Kidney glomerular epithelial cell (primary cell): ENCODE data around the gene AP3M1.

Experiments
- DNase-seq: peaks from one replicate; lab custom pipeline; 2025; lab: John Stamatoyannopoulos, UW

Gene AP3M1

DNA sequence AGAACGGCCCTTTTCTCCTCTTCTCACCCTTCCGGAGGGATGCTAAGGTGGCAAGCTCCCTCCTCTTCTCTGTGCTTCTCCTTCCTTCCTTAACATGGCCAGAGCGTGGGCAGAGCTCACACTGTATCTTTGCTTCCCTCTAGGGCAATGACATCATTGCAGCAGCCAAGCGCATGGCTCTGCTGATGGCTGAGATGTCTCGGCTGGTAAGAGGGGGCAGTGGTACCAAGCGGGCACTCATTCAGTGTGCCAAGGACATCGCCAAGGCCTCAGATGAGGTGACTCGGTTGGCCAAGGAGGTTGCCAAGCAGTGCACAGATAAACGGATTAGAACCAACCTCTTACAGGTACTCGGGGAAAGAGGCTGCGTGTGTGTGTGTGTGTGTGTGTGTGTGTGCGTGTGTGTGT, 36.6 kb downstream of the AP3M1 start:
- DNase-seq, result no peak

DNA sequence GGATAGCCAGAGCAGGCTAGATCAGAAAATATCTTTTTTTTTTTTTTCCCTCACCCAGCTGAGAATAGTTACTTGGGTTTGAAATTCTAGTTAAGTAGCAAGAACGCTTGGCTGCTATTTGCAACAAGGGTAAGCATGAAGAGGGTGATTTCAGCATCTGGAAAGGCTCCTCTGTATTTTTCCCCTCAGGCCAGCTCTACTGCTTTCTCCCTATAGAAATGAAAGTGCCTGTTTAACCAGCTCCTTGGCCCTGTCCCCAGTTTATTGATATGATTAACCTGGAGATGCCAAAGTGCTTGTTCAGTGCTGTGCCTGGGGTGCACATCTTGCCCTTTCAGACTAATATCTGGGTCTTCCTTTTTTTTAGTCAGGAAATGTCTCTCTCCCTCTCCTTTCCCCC, 37.1 kb downstream of the AP3M1 start:
- no peak for DNase-seq

- DNase-seq, result no peak
Measured at GRCh38 chr10:74111799-74112198, 38.8 kb downstream of the AP3M1 start.

- no peak for DNase-seq
Measured at GRCh38 chr10:74110120-74110519, 40.5 kb downstream of the AP3M1 start.

GRCh38 chr10:74109452-74109851, 41.2 kb downstream of the AP3M1 start:
- no peak for DNase-seq

DNA sequence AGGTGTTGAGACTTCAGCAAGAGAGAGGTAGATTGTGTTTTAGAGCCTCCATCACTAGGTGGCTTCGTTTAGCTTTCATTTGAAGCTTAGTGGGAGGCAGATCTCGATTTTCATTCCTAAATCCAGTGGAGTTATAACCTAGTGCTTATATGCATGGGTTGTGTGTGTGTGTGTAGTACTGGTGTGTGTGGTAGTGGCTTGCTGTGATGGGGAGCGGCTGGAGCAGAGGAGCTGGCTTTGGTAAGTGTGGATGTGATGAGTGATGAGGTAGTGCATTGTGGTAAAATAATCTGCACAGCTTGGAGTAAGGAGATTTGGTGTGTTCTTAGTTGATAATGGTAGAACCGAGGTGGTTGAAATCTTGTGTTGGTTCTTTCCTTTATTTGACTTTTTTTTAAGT, 43.2 kb downstream of the AP3M1 start:
- DNase-seq, result no peak

- no peak for DNase-seq
Measured at GRCh38 chr10:74104996-74105395, 45.6 kb downstream of the AP3M1 start.

- DNase-seq, result no peak
Measured at GRCh38 chr10:74104480-74104879, 46.1 kb downstream of the AP3M1 start.

- DNase-seq, result no peak
Measured at GRCh38 chr10:74103560-74104258, 46.9 kb downstream of the AP3M1 start.

- DNase-seq, result no peak
Measured at GRCh38 chr10:74099836-74100235, 50.8 kb downstream of the AP3M1 start.

- no peak for DNase-seq
Measured at GRCh38 chr10:74099420-74099819, 51.2 kb downstream of the AP3M1 start.

- no peak for DNase-seq
Measured at GRCh38 chr10:74097776-74098175, 52.9 kb downstream of the AP3M1 start.

- DNase-seq, result no peak
Measured at GRCh38 chr10:74096777-74097176, 53.9 kb downstream of the AP3M1 start.

GRCh38 chr10:74094231-74094630, 56.4 kb downstream of the AP3M1 start:
- no peak for DNase-seq

DNA sequence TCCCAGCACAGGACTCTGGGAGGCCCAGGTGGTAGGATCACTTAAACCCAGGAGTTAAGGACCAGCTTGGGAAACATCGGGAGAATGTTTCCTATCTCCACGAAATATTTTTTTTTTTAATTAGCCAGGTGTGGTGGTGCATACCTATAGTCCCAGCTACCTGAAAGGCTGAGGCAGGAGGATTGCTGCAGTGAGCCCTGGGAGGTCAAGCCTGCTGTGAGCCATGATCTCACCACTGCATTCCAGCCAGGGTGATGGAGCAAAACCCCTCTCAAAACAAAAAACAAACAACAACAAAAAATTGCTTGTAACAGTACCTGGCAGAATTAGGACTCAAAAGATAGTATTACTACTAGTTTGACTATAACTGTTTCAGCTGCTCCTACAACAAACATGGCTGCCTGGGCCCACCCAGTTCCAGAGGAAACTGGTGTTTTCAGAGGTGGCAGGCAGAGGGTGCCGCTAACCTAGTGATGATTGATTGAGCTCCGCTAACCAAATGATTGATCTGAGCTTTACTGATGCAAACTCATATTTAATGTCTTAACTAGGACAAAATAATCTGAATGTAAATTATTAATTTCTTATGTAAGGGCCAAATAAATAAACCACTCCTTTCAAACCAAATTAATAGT, 57.0 kb downstream of the AP3M1 start:
- no peak for DNase-seq

- no peak for DNase-seq
Measured at GRCh38 chr10:74092372-74092771, 58.3 kb downstream of the AP3M1 start.

DNA sequence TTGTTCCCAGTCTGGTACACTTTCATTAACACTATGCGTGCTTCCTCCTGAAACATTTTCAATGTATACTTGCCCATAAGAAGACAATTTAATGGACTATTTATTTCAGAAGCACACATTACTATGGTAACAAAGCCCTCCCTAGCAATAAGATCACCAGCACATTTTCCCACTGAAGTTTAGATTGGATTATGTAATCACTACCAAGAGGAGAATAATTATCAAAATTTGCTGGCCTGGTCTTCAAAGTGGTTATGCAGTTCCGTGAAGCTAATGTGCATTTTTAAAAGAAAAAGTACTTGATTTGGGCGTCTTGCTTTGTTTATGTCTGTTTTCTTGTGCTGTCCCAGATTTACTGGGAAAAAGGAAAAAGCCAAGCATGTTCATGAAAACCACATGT, 61.9 kb downstream of the AP3M1 start:
- no peak for DNase-seq

DNA sequence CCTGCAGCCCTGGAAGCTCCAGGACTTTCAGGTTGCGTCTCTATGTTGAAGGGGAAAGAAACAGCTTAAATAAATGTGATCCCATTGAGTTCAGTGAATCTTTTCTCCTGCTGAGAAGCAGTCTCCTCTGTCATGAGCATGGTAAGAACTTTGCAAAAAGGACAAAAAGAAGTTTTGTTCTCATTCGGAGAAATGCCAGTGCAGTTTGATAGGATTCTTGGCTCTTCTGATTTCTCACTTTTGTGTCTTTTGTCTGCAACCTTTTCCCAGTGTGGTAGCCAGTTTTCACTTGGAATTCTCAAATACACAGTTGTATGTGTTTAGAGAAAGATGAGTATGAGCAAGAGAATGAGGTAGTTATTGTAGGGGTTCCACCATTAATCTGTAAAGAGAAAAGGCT, 64.3 kb downstream of the AP3M1 start:
- no peak for DNase-seq

DNA sequence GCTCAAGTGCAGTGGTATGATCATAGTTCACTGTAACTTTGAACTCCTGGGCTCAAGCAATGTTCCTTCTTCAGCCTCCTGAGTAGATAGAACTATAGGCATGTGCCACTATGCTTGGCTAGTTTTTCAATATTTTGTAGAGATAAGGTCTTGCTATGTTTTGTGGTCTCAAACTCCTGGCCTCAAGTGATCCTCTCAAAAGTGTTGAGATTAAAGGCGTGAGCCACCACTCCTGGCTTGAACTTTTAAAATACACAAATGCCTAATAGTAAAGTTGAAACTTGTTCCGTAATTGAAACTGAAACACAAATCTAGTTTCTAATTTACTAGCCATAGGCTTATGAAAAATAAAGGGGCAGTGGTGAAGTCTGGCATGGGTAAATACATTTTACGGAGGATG, 65.7 kb downstream of the AP3M1 start:
- no peak for DNase-seq

DNA sequence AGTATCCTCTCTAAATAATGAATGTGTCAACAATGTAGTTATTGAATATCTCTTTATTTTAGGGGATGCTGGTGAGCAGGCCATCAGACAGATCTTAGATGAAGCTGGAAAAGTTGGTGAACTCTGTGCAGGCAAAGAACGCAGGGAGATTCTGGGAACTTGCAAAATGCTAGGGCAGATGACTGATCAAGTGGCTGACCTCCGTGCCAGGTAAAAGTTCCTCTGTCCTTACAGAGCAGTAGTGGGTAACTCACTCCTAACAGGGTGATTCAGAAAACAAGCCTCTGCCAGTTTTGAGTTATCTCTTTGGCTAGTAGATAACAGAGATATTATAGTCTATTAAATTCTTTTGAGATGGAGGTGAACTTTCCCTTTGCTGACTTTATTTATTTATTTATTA, 67.3 kb downstream of the AP3M1 start:
- no peak for DNase-seq

- DNase-seq, result no peak
Measured at GRCh38 chr10:74081941-74082718, 68.5 kb downstream of the AP3M1 start.

GRCh38 chr10:74081192-74081803, 69.3 kb downstream of the AP3M1 start:
- DNase-seq, result peak; percentile 51
